ENCODE data around the gene TMEM208. TPM values are rescaled to one million over a fixed set of nuclear protein-coding genes. Genes with fewer than 3 reads are reported as not detected.

Gene TMEM208
- total and polyA plus RNA-seq, 2 of the 13 experiments (the other 11 are each of a cell fraction or from before 2014, with no cell fraction given): 58.8 to 72.9 TPM

DNA sequence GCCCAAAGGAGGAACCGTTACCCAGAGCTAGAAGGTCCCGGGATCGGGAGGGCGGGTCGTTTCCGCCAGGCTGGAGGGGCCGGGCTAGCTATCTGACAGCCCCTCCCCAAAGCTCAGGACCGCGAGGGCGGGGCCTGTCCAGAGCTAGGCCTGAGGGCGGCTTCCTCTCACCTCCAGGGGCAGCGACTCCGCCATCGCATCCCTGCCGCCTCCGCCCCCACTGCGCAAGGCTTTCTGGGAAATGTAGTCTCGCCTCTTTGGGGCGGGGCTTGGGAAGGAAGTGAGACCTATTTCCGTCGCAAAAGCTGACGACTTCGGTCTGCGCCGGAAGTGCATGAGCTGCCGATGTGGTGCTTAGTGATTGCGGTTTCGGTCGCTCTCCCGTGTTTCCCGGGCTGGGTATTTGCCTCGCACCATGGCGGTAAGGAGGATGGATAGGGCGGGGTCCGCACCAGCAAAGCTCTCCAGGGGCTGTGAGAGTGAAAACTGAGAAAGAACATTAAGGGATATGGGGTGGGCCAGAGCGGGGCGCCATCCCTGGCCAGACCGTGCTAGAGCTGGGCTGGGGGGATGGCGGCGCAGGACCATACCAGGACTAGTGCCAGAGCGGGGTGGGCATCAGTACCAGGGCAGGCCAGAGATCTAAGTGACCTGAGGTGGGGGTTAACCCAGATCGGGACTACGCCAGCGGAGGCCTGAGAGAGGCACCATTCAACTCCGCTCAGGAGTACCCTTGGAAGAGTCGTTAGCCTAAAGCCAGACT is at the start of gene TMEM208 (continued):
- peak; percentile 89; the same call in 1 of the 2 replicates for TF ChIP-seq KDM4B (CRISPR knock-in tag; IDR thresholded peaks at IDR 0.05)
- peak; percentile 80 for TF ChIP-seq ZMYM4 (CRISPR knock-in tag; IDR thresholded peaks at IDR 0.05)
- TF ChIP-seq ZNF546 (CRISPR knock-in tag; conservative IDR thresholded peaks at IDR 0.05): 0 out of 2 replicates have a peak, but pooled peaks have one; percentile 51
- TF ChIP-seq, protein P1, sequence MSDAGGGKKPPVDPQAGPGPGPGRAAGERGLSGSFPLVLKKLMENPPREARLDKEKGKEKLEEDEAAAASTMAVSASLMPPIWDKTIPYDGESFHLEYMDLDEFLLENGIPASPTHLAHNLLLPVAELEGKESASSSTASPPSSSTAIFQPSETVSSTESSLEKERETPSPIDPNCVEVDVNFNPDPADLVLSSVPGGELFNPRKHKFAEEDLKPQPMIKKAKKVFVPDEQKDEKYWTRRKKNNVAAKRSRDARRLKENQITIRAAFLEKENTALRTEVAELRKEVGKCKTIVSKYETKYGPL (CRISPR knock-in tag; IDR thresholded peaks at IDR 0.05): no peak
- TF ChIP-seq KDM3A (CRISPR knock-in tag; IDR thresholded peaks at IDR 0.05; ENCODE audit: low read depth): peak; percentile 85; the same call in 1 of the 2 replicates
- TF ChIP-seq, protein P2, sequence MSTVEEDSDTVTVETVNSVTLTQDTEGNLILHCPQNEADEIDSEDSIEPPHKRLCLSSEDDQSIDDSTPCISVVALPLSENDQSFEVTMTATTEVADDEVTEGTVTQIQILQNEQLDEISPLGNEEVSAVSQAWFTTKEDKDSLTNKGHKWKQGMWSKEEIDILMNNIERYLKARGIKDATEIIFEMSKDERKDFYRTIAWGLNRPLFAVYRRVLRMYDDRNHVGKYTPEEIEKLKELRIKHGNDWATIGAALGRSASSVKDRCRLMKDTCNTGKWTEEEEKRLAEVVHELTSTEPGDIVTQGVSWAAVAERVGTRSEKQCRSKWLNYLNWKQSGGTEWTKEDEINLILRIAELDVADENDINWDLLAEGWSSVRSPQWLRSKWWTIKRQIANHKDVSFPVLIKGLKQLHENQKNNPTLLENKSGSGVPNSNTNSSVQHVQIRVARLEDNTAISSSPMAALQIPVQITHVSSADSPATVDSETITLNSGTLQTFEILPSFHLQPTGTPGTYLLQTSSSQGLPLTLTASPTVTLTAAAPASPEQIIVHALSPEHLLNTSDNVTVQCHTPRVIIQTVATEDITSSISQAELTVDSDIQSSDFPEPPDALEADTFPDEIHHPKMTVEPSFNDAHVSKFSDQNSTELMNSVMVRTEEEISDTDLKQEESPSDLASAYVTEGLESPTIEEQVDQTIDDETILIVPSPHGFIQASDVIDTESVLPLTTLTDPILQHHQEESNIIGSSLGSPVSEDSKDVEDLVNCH (CRISPR knock-in tag; IDR thresholded peaks at IDR 0.05): no peak
- TF ChIP-seq ZIK1 (CRISPR knock-in tag; IDR thresholded peaks at IDR 0.05; ENCODE audit: borderline replicate concordance, low read depth): peak; percentile 87
- TF ChIP-seq, protein P3, sequence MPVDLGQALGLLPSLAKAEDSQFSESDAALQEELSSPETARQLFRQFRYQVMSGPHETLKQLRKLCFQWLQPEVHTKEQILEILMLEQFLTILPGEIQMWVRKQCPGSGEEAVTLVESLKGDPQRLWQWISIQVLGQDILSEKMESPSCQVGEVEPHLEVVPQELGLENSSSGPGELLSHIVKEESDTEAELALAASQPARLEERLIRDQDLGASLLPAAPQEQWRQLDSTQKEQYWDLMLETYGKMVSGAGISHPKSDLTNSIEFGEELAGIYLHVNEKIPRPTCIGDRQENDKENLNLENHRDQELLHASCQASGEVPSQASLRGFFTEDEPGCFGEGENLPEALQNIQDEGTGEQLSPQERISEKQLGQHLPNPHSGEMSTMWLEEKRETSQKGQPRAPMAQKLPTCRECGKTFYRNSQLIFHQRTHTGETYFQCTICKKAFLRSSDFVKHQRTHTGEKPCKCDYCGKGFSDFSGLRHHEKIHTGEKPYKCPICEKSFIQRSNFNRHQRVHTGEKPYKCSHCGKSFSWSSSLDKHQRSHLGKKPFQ (CRISPR knock-in tag; IDR thresholded peaks at IDR 0.05; ENCODE audit: insufficient replicate concordance): no peak
- TF ChIP-seq JDP2 (CRISPR knock-in tag; IDR thresholded peaks at IDR 0.05; ENCODE audit: borderline replicate concordance): no peak
- TF ChIP-seq, protein P4, sequence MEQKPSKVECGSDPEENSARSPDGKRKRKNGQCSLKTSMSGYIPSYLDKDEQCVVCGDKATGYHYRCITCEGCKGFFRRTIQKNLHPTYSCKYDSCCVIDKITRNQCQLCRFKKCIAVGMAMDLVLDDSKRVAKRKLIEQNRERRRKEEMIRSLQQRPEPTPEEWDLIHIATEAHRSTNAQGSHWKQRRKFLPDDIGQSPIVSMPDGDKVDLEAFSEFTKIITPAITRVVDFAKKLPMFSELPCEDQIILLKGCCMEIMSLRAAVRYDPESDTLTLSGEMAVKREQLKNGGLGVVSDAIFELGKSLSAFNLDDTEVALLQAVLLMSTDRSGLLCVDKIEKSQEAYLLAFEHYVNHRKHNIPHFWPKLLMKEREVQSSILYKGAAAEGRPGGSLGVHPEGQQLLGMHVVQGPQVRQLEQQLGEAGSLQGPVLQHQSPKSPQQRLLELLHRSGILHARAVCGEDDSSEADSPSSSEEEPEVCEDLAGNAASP (CRISPR knock-in tag; IDR thresholded peaks at IDR 0.05; ENCODE audit: borderline replicate concordance): peak; percentile 90
- no peak for TF ChIP-seq SNRNP70 (IDR thresholded peaks at IDR 0.05; ENCODE audit: low read depth, low read length)
- TF ChIP-seq, protein P5, sequence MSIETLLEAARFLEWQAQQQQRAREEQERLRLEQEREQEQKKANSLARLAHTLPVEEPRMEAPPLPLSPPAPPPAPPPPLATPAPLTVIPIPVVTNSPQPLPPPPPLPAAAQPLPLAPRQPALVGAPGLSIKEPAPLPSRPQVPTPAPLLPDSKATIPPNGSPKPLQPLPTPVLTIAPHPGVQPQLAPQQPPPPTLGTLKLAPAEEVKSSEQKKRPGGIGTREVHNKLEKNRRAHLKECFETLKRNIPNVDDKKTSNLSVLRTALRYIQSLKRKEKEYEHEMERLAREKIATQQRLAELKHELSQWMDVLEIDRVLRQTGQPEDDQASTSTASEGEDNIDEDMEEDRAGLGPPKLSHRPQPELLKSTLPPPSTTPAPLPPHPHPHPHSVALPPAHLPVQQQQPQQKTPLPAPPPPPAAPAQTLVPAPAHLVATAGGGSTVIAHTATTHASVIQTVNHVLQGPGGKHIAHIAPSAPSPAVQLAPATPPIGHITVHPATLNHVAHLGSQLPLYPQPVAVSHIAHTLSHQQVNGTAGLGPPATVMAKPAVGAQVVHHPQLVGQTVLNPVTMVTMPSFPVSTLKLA (IDR thresholded peaks at IDR 0.05): peak; percentile 77
- TF ChIP-seq POLR2A (IDR thresholded peaks at IDR 0.05; ENCODE audit: insufficient read depth in 1 of 2, low read depth in 2 of 2, low read length in 2 of 2): peak; percentile 90 to 95
- TF ChIP-seq, protein P6, sequence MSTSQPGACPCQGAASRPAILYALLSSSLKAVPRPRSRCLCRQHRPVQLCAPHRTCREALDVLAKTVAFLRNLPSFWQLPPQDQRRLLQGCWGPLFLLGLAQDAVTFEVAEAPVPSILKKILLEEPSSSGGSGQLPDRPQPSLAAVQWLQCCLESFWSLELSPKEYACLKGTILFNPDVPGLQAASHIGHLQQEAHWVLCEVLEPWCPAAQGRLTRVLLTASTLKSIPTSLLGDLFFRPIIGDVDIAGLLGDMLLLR (CRISPR knock-in tag; IDR thresholded peaks at IDR 0.05): peak; percentile 91
- TF ChIP-seq ZNF713 (CRISPR knock-in tag; IDR thresholded peaks at IDR 0.05): peak; percentile 97; the same call in 1 of the 2 replicates
- peak; percentile 98; the same call in 1 of the 2 replicates for TF ChIP-seq ZNF839 (CRISPR knock-in tag; IDR thresholded peaks at IDR 0.05; ENCODE audit: borderline replicate concordance)
- TF ChIP-seq HOXD1 (CRISPR knock-in tag; IDR thresholded peaks at IDR 0.05): peak; percentile 81
- TF ChIP-seq, protein P7, sequence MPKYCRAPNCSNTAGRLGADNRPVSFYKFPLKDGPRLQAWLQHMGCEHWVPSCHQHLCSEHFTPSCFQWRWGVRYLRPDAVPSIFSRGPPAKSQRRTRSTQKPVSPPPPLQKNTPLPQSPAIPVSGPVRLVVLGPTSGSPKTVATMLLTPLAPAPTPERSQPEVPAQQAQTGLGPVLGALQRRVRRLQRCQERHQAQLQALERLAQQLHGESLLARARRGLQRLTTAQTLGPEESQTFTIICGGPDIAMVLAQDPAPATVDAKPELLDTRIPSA (CRISPR knock-in tag; IDR thresholded peaks at IDR 0.05; ENCODE audit: borderline replicate concordance): peak; percentile 65; the same call in 1 of the 2 replicates
- peak; percentile 74 for TF ChIP-seq MIXL1 (CRISPR knock-in tag; IDR thresholded peaks at IDR 0.05)
- TF ChIP-seq NCOA1 (CRISPR knock-in tag; IDR thresholded peaks at IDR 0.05): no peak

All from HepG2 (cell line).